Stimulated activated CD8-positive, alpha-beta memory T cell treated with anti-CD3 and anti-CD28 coated beads, Interleukin-4, amount 100 ng/mL, for 4 hours (primary cell): ENCODE results near the gene FUT7.
"Not testable (repeated sequence)": the region's sequence is repeated elsewhere in the genome, so short reads cannot be mapped to it uniquely, and the experiment has no call there.

Experiments used
- DNase-seq, 2 donors: peaks; one replicate each; pipeline ENCODE4 v3.0.0-alpha.2; 2020; ENCODE audit warnings: low read depth in 2 of 2, low spot score in 1 of 2

Gene FUT7

DNA sequence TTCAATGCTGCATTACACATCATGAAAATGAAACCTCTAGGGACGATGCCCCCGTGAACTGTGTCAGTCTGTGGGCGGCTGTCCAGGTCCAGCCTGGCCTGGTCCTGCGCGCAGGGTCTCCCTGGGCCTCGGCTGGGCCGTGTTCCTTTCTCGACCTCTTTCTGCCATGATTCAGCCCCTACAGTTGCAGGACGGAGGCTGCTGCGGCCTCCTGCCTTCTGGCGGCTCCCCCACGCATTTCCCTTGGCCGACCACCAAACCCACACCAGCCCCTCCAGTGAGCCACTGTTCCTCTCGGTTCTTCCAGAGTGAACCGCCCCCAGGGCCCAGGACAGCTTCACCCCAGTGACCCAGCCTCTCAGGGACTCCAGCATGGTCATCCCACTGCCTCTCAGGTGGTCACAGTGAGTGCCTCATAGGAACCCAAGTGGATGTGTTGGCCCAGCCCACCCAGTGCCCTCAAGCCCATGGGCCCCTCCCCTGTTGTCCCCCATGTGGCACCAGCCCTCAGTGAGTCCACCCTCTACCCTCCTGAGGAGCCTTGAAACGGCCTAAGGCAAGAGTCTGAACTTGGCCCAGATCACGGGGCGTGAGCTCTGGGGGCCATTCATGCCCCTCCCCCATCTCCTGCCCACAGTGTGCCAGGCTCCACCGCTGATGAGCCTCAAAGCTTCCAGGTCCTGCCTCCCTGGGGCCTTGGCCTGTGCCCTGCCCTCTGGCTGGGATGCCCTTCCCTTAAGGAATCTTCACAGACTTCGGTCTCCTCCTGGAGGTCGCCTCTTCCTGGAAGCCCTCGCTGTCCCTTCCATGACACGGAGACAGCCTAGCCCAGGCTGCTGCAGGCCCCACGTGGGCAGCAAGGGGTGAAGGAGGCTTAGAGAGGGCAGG is 25.5 kb downstream of the FUT7 start:
- DNase-seq = no peak

DNA sequence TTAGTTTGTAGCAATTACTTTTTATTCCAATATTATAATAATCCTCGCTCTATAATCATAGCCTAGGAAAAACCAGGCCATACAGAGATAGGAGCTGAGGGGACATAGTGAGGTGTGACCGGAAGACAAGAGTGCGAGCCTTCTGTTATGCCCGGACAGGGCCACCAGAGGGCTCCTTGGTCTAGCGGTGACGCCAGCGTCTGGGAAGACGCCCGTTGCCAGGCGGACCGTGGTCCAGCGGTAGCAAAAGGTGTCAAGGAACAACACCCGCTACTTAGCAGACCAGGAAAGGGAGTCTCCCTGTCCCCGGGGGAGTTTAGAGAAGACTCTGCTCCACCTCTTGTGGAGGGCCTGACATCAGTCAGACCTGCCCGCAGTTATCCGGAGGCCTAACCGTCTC is 27.6 kb downstream of the FUT7 start:
- not testable (repeated sequence) for DNase-seq

DNA sequence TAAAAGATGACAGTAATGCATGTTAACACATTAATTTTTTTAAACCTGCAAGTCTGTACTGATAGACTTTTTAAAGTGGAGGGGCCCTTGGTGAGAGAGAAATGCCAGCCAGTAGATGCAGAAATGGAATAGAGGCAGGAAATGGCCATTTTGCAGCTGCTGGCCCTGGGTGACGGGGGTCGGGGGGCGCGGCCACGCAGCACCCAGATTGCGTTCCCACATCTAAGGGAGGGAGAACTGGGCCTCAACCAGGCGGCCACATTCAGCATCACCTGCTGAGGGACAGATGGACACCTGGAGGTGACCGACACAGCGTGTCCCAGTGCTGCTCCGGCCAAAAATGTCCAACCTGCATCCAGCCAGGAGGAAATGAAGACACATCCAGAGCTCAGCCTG is 29.2 kb downstream of the FUT7 start:
- no peak for DNase-seq

DNA sequence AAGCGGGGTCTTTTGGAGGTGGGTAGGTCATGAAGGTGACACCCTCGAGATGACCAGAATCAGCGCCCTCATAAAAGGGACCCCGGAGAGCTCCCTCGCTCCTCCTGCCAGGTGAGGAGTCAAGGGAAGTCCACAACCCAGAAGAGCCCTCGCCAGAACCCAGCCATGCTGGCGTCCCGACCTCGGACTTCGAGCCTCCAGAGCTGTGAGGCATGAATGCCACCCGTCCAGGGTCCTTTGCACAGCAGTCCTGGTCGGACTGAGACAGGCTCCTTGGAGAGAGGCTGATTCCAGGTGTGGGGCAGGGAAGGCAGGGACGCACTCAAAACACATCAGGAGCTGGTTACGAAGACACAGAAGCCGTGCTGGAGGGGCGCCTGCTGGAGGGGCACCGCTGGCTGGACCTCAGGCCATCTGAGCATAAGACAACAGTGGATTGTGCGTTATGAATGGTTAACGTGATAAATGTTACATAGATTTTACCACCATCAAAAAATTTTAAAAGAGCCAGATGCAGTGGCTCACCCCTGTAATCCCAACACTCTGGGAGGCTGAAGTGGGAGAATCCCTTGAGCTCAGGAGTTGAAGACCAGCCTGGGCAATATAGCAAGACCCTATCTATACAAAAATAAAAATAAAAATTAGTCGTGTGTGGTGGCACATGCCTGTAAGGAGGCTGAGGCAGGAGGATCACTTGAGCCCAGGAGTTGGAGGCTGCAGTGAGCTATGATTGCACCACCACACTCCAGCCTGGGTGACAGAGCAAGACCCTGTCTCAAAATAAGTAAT is 29.8 kb downstream of the FUT7 start:
- no peak for DNase-seq

DNA sequence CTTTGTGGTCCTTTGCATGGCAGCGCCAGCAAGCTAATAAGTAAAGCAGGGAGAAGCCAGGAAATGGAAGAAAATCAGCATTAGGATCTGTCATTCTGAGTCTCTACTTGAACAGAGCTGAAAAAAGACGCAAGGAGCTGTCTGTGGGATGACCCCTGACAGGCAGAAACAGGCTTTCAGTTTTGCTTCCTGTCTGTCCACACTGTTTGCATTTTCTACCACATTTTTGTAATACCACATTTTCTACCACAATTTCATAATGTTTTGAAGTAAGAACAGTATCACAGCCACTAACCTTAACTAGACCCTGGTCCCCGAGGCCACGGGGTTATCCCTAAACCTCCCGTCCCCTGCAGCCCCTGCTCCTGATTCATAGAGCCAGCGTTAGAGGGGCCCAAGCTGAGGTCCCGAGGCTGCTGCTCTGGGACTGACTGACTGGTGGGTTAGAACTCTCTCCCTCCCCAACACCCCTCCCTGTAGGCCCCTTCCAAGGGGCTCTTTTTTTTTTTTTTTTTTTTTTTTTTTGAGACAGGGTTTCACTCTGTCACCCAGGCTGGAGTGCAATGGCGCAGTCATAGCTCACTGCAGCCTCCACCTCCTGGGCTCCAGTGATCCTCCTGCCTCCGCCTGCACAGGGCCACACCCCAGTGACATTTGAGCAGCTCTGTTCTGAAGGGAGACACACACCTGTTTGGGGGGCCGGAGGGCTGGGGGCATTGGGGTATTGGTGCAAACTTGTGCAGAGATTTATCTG is 31.5 kb downstream of the FUT7 start:
- no peak for DNase-seq

DNA sequence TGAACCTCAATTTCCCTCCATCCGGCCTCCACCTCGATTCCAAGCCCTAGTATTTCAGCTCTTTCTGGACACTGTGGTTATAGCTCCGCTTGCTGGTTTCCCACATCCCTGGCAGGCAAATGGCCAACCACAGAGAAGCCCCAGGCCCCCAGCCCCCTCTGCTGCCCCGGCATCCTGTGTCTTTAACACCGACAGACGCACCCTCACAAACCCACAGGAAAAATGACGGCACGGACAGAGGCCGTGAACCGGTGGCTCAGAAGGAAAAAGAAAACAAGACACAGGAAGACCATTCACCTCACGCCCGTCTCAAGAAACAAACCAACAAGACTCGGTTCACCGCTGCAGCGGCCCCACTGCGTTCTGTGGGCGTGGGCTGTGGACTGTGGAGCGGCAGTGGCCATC is 34.1 kb downstream of the FUT7 start:
- DNase-seq = no peak

DNA sequence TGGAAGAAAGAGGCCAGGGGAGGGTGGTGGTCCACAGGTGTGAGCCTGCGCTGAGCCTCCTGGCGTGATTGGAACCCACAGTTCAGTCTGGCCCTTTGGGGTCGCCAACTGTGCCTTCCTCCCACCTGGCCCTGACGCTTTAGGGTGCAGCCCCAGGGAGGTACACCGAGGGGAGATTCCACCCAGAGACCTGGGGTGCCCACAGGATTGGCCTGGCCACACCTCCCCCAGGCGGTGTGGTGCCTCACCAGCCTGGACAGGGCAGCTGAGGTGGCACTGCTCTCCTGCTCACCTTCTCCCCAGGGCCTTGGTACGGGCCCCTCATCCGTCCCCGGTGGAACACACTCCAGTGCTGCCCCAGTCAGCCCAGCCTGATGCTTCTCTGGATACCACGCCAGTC is 34.5 kb downstream of the FUT7 start:
- no peak for DNase-seq

DNA sequence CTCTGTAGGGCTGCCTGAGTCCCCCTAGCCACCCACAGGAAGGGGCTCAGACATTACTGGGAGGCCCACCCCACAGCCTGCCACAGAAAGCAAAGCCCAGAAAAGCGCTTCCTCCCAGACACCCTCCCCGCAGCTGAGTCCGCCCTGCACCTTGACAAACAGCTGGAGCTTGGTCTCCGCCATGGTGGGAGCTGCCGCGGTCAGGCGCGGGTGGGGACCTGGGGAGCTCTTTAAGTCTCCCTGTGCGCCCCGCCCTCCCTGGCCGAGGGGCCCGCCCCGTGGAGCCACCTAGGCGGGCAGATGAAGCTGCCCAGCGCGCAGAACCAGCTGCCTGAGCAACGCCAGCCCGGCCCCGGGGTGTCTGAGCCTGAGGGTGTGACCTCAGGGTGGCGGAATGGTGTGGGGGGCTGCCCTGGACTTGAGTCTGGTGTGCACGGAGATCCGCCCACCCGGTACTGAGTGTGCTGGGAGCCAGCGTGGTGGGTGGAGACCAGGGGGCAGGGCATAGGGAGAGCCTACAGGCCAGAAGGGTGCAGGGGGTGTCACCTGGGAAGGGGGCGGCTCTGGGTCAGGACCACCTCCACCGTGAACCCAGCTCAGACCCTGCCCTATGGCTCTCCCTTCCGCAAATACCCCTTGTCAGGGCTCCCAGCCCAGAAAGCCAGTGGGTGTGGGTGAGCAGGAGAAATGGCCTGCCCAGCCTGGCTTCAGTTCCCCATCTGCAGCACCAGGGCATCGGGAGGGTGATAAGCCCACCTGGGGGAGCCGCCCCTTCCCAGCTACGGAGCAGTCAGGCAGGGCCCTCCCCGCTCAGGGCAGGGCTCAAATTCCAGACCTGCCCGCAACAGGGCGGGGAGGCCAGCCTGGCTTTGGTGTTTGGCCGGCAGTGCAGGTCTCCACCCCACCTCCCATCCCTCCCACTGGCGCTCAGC is 35.3 kb downstream of the FUT7 start, which contains the start of gene CLIC3:
Gene CLIC3, minus strand, starts transcription at position 208 of the 932 bp plus-strand sequence. Its CDS starts 25 bp downstream, at position 183.
- DNase-seq = peak in 1 of 2 donors; percentile 42

DNA sequence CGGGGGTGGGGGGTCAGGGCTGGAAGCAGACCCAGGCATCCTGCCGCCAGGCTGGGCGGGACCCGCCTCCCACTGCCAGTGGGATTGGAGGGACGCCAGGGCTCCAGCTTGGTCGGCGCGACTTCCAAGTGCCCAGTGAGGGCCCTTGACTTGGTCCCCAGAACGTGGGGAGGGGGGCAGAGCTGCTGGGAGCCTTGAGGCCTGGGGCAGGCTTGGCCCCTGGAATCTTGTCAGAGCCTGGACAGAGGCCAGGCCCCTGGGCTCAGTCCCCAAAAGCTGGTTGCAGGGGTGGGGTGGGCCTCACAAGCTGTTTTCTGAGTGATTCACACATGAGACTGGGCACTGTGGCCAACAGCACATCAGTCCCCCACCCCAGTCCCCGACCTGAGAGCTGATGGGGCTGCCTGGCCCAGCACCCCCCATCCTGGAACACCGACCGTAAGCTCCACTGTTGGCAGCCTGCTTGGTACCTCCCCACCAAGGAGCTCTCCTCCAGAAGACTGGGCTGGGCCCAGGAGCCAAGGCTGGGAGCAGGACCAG is 36.0 kb downstream of the FUT7 start:
- DNase-seq = no peak

DNA sequence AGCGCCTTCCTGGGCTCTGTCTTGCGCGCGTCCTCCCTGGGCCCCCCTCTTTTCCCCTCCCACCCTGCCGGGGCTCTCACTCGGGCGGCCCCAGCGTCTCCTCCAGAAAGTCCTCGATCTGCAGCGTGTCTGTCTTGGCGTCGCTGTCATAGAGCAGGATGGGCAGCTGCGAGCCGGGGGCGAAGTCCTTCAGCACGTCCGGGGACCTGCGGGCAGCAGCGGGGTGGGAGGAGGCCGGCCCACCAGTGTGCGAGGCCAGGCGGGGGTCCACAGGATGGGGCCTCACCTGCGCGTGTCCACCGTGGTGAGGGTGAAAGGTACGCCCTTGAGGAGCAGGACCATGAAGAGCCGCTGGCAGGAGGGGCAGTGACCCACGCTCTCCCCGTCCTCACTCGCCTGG is 36.5 kb downstream of the FUT7 start:
- DNase-seq = no peak

DNA sequence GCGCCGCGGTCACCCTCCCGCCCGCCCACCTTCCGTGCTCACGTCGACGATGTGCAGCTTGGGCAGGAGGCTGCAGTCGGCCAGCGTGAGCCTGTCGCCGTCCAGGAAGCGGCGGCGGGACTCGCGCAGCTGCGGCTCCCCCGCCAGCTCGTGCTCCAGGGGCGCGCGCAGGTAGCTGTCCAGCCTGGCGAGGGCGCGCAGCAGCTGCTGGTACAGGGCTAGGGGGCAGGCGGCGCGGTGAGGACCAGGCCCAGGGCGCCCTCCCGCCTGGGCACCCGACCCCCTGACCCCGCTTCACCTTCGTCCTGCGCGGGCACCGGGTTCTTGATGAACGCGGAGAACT is 37.0 kb downstream of the FUT7 start:
- DNase-seq = no peak

DNA sequence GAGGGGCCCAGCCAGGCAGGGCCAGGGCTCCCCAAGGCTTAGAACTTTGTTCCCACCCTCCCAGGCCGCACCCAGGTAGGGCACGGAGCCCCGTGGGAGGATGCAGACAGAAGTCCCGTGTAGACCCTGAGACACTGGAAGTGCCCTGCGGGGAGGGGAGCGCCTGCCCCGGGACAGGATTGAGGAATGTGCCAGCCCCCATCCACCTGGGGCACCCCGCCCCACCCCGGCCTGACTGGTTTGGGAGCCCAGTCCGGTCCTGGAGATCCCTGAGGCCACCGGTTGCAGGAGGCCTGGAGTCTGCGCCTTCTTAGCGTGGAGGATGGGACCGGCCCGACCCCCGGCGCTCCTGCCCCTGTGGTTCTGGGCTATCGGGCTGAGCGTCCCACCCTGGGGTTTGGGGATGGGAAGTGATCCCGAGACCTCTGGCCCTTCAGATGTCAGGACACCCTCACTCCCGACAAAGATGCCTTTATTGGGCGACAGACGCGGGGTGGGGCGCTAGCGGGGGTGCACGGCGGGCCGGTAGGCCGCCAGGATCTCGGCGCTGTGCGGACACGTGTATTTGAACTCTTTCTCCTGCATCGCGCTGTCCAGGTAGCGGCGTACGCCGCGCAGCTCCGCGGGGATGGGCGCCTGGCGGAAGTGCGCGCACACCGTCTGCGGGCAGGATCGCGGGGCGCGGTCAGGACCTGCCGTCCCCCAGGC is 37.6 kb downstream of the FUT7 start:
- DNase-seq = no peak

DNA sequence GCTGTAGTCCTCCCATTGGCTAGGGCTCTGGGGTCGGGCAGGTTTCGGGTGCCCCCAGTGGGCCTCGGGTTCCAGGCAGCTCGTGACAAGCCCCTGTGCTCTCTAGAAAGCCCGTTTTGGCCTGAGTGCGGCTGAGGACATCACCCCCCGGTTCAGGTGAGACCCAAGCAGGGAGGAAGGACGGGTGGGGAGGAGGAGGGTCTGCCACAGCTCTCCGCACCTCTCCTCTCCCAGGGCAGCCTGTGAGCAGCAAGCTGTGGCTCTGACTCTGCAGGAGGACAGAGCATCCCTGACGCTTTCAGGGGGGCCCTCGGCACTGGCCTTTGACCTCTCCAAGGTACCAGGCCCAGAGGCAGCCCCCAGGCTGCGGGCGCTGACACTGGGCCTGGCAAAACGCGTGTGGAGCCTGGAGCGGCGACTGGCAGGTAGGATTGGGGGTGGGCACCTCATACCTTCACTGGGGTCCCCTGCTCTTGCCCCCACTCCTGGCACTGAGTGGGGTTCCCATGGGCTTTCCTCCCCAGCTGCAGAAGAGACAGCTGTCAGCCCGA is 39.0 kb downstream of the FUT7 start:
- no peak for DNase-seq

DNA sequence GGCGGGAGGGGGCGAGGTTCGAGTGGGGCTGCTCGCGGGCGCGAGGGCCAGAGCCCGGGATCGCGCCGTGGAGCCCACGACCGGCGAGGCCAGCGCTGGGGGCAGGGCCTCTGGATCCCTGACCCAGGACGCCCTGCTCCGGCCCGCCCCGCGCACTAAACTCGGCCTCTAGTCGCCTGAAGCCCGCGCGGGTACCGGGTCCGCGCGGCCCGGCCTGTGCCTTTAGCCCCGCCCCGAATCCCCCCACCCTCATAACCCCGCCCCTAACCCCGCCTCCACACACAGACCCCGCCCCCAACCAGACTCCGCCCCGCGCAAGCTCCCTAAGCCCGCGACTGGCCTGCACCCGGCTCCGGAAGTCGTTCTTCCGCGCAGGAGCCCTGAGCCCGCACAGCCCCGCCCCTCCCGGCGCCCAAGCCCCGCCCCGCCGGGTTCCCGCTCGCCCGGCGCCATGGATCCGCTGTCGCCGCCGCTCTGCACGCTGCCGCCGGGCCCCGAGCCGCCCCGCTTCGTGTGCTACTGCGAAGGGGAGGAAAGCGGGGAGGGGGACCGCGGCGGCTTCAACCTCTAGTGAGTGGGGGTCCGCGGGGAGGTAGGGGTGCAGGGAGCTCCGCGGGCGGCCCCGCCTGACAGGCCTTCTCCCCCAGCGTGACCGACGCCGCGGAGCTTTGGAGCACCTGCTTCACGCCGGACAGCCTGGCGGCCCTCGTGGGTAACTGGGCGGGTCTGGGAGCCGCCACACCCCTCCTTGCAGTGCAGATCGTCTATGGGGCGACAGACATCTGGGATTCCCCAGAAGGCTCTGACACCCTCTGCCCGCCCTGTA is 39.7 kb downstream of the FUT7 start, which contains the start of gene PAXX:
Gene PAXX, plus strand, starts transcription at position 430 of the 826 bp plus-strand sequence. Its CDS starts 22 bp downstream, at position 452.
- DNase-seq = peak; percentile 82 to 87

DNA sequence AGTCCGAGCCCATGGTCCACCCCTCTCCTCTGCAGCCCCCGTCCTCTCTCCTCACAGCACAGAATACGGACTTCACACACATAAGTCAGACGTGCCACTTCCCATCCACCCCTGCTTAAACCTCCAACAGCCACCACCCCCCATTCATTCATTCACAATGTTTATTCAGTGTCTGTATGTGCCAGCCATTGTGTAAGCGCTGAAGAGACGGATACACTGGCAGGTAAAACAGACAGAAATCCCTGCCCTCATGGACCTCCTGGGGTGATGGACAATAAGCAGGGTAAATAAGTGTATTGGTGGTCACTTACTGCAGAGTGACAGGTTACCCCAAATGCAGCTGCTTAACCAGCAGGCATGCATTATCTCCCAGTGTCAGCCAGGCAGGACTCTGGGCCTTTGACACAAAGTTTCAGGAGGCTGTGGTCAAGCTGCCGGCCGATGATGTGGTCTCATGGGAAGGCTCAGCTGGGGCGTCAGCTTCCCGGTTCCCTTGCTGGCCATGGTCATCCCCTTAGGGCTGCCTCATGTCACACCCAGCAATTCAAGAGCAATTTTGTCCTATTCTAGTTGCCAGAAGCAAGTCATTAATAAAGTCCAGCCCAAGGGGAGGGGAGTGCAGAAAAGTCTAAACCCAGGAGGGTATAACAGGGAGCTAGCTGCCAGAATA is 41.5 kb downstream of the FUT7 start:
- no peak for DNase-seq

DNA sequence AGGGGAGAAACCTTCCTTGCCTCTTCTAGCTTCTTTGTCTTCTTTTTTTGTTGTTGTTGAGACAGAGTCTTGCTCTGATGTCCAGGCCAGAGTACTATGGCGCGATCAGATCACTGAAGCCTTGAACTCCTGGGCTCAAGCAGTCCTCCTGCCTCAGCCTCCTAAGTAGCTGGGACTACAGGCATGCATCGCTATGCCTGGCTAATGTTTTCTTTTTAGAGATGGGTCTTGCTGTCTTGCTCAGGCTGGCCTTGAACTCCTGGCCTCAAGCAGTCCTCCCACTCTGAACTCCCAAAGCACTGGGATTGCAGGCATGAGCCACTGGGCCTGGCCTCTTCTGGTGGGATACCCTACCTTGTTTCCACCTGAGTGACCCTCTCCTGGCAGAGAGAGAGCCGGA is 43.0 kb downstream of the FUT7 start:
- no peak for DNase-seq

DNA sequence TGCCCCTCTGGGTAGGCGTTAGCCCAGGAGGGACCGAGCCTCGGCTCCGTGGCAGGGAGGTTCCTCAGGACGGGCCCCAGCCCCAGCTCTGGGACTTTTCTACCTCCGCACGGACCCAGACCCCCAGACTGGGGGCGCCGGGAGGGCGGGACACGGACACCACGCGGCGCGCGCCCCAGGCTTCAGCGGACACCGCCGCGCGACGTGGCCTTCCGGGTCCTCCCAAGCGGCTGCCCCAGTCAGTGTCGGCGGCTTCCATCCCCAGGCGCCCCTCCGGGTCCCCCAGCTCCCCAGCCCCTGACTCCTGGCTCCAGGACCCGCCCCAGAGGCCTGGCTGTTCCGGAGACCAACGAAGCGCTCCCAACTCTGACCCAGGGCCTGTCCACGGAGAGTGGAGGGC is 46.0 kb downstream of the FUT7 start:
- DNase-seq = no peak
